Activated B cell treated with CpG ODN at 0.5 μM for 24 hours (primary cell): ENCODE measurements around the gene MTMR10. TPM values are rescaled to one million over a fixed set of nuclear protein-coding genes. Genes with fewer than 3 reads are reported as not detected.

ENCODE experiments used
- ATAC-seq: fragments of 200-7000 bp; cut with Tn5 transposase; one replicate; pipeline ENCODE4 v1.10.0; 2021; ENCODE audit warnings: low read depth, mild to moderate bottlenecking, moderate library complexity
- CTCF ChIA-PET: fragments of 350-600 bp; sonication (Branson Sonifier 250); formaldehyde crosslinking; loops from one replicate; lab custom pipeline; 2021; ENCODE audit warnings: antibody characterized with exemption; lab: Charles Lee
- POLR2A ChIA-PET: fragments of 350-600 bp; sonication (Branson Sonifier 250); formaldehyde crosslinking; loops from one replicate; lab custom pipeline; 2021; ENCODE audit warnings: antibody characterized with exemption; lab: Charles Lee
- DNase-seq: peaks from one replicate; pipeline ENCODE4 v3.0.0; 2022
- H3K27ac Mint-ChIP-seq: one replicate; pipeline ENCODE4 v1.8.0; 2020; ENCODE audit warnings: mixed read lengths
- H3K27me3 Mint-ChIP-seq: one replicate; pipeline ENCODE4 v1.8.0; 2021; ENCODE audit warnings: mixed read lengths
- H3K36me3 Mint-ChIP-seq: one replicate; pipeline ENCODE4 v1.8.0; 2021; ENCODE audit warnings: low read depth, mixed read lengths
- H3K4me1 Mint-ChIP-seq: one replicate; pipeline ENCODE4 v1.8.0; 2021; ENCODE audit warnings: mixed read lengths
- H3K4me3 Mint-ChIP-seq: one replicate; pipeline ENCODE4 v1.8.0; 2020; ENCODE audit warnings: mild to moderate bottlenecking, mixed read lengths
- H3K9me3 Mint-ChIP-seq: one replicate; pipeline ENCODE4 v1.8.0; 2020; ENCODE audit warnings: mixed read lengths
- intact Hi-C: fragments of 100-400 bp; cut with micrococcal nuclease; formaldehyde crosslinking; loops from one replicate; pipeline ENCODE4 v1.15.1; 2024
- total RNA-seq: library from RNA; stranded (reverse); gene quantifications from 2 replicates; pipeline ENCODE4 v1.2.3, GENCODE V29; 2022
- TF ChIP-seq, protein P1 (sequence below): fragments of 200-600 bp; IDR thresholded peaks from one replicate; pipeline ENCODE4 v1.8.0; 2022; ENCODE audit warnings: antibody characterized with exemption, mild to moderate bottlenecking

MTMR10 gene
- total RNA-seq, 1 donor from 2014 or later = 42.5 TPM

DNA sequence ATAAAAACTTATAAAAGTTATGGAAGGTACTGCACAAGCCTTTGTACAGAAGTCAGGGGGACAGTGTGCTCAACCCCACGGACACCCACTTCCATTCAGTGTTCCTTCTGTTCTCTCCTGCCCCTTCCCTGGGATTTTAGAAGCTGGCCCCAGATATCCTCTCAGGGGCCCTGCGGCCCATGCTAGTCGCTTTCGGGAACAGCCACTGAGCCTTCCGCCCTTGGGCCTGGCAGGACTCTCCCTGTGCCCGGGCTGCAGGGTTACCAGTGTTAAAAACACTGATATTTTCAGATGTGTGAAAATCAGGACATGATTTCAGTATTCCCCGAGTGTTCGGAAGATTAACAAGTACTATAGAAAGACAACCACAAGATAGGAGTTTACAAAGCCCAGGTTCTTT, 65.3 kb downstream of the MTMR10 start:
- ATAC-seq (no peak), DNase-seq (no peak)
- Mint-ChIP-seq H3K27ac (no peak overlapping the region), H3K36me3 (peaks cover 84% of the 10 kb centered on the region), H3K4me1 (peaks cover 9% of the 10 kb centered on the region), H3K4me3 (no peak overlapping the region), H3K9me3 (no peaks in the 10 kb centered on the region), H3K27me3 (no peaks in the 10 kb centered on the region)
- ChIA-PET CTCF (no interaction called here), POLR2A (no interaction called here)
- TF ChIP-seq, protein P1, sequence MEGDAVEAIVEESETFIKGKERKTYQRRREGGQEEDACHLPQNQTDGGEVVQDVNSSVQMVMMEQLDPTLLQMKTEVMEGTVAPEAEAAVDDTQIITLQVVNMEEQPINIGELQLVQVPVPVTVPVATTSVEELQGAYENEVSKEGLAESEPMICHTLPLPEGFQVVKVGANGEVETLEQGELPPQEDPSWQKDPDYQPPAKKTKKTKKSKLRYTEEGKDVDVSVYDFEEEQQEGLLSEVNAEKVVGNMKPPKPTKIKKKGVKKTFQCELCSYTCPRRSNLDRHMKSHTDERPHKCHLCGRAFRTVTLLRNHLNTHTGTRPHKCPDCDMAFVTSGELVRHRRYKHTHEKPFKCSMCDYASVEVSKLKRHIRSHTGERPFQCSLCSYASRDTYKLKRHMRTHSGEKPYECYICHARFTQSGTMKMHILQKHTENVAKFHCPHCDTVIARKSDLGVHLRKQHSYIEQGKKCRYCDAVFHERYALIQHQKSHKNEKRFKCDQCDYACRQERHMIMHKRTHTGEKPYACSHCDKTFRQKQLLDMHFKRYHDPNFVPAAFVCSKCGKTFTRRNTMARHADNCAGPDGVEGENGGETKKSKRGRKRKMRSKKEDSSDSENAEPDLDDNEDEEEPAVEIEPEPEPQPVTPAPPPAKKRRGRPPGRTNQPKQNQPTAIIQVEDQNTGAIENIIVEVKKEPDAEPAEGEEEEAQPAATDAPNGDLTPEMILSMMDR = no peak
- intact Hi-C loops = no loop called here

DNA sequence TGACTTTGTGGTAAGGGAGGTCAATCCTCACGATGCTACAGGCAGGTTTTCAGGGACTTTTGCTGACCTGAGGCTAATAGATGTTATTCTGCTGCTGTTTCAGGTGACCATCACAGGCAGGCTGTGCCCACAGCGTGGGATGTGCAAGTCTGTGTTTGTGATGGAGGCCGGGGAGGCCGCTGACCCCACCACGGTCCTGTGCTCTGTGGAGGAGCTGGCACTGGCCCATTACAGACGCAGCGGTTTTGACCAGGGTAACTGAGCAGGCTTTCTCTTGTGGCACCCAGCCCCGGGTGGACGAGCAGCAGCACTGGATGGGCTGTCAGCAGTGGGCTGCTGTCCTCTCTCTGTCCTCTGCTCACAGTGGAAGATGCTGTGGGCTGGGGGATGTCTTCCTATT, 65.7 kb downstream of the MTMR10 start:
- H3K9me3 Mint-ChIP-seq = no peaks in the 10 kb centered on the region
- DNase-seq (no peak), ATAC-seq (no peak)
- intact Hi-C loops = no loop called here
- TF ChIP-seq, protein P1 = no peak
- H3K27me3 Mint-ChIP-seq = no peaks in the 10 kb centered on the region
- POLR2A ChIA-PET = no interaction called here
- peaks cover 84% of the 10 kb centered on the region for H3K36me3 Mint-ChIP-seq
- no peak overlapping the region for H3K27ac Mint-ChIP-seq
- H3K4me3 Mint-ChIP-seq = no peak overlapping the region
- peaks cover 8% of the 10 kb centered on the region for H3K4me1 Mint-ChIP-seq
- CTCF ChIA-PET = no interaction called here

GRCh38 chr15:30924353-30924752, 67.1 kb downstream of the MTMR10 start:
- Mint-ChIP-seq H3K9me3 (no peaks in the 10 kb centered on the region), H3K36me3 (peaks cover 87% of the 10 kb centered on the region), H3K4me1 (peaks cover 6% of the 10 kb centered on the region), H3K27me3 (no peaks in the 10 kb centered on the region), H3K27ac (no peak overlapping the region), H3K4me3 (no peak overlapping the region)
- no peak for ATAC-seq
- ChIA-PET POLR2A (no interaction called here), CTCF (no interaction called here)
- TF ChIP-seq, protein P1 = no peak
- intact Hi-C loops = no loop called here
- DNase-seq = no peak

- no peak overlapping the region for H3K4me3 Mint-ChIP-seq
- ChIA-PET CTCF (no interaction called here), POLR2A (no interaction called here)
- ATAC-seq (no peak), DNase-seq (no peak)
- peaks cover 6% of the 10 kb centered on the region for H3K4me1 Mint-ChIP-seq
- H3K27me3 Mint-ChIP-seq = no peaks in the 10 kb centered on the region
- TF ChIP-seq, protein P1 = no peak
- intact Hi-C loops = no loop called here
- H3K36me3 Mint-ChIP-seq = peaks cover 85% of the 10 kb centered on the region
- H3K27ac Mint-ChIP-seq = no peak overlapping the region
- H3K9me3 Mint-ChIP-seq = no peaks in the 10 kb centered on the region
These were observed 68.0 kb downstream of the MTMR10 start for GRCh38 chr15:30923429-30923828.

GRCh38 chr15:30922480-30923311, 68.7 kb downstream of the MTMR10 start:
- TF ChIP-seq, protein P1 = no peak
- H3K4me3 Mint-ChIP-seq = no peak overlapping the region
- no peak overlapping the region for H3K27ac Mint-ChIP-seq
- ChIA-PET POLR2A (no interaction called here), CTCF (no interaction called here)
- no peaks in the 10 kb centered on the region for H3K27me3 Mint-ChIP-seq
- H3K36me3 Mint-ChIP-seq = peaks cover 86% of the 10 kb centered on the region
- H3K9me3 Mint-ChIP-seq = no peaks in the 10 kb centered on the region
- DNase-seq (no peak), ATAC-seq (no peak)
- H3K4me1 Mint-ChIP-seq = peaks cover 6% of the 10 kb centered on the region
- intact Hi-C loops = no loop called here
